ENCODE data around the gene MCM3AP.
"Not testable (repeated sequence)": the region's sequence is repeated elsewhere in the genome, so short reads cannot be mapped to it uniquely, and the experiment has no call there.

MCM3AP gene

DNA sequence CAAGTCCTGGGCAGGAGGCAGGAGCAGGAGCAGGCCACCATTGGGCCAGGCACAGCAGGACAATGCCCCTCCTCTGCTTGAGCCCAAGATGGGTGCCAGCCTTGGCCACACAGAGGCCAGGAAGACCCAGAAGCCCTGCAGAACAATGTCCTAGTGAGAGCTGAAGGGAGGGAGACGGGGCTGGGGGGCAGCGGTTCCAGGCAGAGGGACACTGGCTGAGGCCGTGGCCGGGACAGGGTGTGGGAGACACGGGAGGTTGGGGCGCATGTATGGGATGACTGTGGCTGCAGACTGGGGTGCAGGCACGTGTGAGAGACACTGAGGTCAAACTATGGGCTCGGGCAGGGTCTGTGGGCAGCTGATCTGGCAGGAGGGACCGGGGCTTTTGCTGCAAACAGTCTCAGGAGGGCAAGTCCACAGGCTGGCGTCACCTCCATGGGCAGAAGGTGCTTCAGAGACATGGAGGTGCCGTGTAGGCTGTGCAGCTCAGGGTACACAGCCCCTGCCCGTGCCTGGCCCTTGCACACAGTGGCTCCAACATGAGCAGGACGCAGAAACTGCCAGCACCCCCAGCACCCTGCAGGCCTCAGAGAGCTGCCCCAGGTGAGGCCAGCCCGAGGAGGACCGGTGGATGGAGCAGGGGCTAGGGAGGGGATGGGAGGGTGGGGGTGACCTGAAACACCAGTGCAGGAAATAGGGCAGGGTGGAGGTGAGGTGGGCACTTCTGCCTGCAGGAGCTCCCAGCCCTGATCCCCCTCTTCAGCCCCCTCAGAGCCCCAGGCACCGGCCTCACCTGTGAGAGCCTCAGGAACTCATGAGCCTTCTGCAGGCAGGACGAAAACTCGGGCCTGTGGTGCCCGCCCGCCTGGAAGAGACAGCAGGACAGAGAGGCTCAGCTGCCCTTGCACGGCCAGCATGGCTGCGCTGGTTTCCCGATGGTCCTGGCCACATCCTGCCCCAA lies 76.4 kb downstream of the MCM3AP start:
- Mint-ChIP-seq H3K27me3 (no peaks in the 10 kb centered on the region), H3K9me3 (no peaks in the 10 kb centered on the region), H3K27ac (no peak overlapping the region), H3K4me3 (no peak overlapping the region), H3K4me1 (ENCODE audit: low read depth) (no peaks in the 10 kb centered on the region), H3K36me3 (ENCODE audit: low read depth) (peaks cover 100% of the 10 kb centered on the region)
- intact Hi-C loops (cut with micrococcal nuclease): no loop called here

DNA sequence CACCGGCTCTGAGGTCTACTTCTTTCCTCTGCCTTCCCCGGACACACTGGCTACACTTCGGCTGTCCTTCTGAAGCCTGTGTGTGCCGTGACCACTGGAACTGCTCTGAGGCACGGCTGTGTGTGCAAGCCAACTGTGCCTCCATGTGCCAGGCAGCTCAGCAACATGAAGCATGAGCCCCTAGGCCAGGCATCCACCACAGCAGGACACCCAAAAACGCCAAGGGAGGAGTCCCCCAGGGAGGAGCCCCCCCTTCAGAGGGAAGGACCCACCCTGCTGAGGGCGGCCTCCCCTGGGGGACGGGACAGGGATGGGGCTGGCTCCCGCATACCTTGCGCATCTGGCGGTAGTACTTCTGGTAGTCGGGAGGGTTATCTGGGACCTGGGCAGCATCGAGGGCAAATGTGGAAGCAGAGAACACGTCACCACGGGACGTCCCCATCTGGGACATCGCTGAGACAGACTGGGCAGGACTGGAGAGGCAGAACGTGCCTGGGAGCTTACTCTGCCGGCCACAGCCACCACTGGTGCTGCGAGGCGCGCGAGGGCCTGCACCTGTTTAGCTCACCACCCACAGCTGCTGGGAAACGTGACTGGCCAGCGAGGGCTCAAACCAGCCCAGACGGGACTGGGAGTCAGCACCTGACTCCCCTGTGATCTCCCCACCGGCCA lies 77.4 kb downstream of the MCM3AP start:
- H3K27ac Mint-ChIP-seq: no peak overlapping the region
- no peak overlapping the region for H3K4me3 Mint-ChIP-seq
- intact Hi-C loops (cut with micrococcal nuclease): no loop called here
- no peaks in the 10 kb centered on the region for H3K27me3 Mint-ChIP-seq
- H3K9me3 Mint-ChIP-seq: no peaks in the 10 kb centered on the region
- peaks cover 100% of the 10 kb centered on the region for H3K36me3 Mint-ChIP-seq (ENCODE audit: low read depth)
- H3K4me1 Mint-ChIP-seq (ENCODE audit: low read depth): no peaks in the 10 kb centered on the region

DNA sequence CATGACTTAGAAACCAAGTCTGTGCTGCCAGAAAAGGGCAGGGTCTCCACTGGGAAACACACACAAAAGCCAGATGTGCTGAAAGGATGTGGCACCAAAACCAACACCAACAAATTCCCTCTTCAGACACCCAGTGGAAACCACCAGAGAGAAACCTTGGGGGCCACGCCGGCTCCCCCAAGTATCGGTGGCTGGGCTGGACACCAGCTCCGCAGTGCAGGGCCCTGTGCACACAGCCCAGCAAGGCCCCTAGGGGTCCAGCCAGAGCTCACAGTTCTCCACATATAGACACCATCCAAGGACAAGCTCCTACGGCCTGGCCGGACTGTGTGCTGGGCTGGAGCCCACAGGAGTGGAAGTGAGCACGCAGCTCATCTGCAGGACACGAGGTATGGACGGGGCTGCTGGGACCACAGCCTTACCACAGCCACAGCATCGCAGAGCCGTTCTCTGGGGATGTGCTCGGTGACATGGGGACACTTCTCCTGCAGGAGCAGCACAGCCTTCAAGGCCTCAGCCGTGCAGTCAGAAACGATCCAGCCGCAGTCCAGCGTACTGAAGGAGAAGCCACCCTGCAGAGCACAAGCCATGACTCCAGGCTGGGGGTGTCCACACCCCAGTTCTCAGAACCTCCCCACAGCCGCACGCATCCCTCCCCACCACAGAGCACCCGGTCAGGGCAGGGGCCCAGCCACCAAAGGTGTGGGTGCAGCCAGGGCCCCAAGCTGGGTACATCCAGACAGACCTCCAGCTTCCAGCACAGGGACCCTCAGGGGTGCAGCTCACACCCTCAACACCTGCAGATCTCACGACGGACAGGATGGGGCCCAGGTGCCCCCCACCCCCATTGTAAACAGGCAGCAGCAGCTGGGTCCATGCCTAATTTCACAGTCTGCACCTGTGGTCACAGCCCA lies 78.1 kb downstream of the MCM3AP start:
- Mint-ChIP-seq H3K27ac (no peak overlapping the region), H3K4me3 (no peak overlapping the region), H3K9me3 (no peaks in the 10 kb centered on the region), H3K27me3 (no peaks in the 10 kb centered on the region), H3K4me1 (ENCODE audit: low read depth) (no peaks in the 10 kb centered on the region), H3K36me3 (ENCODE audit: low read depth) (peaks cover 100% of the 10 kb centered on the region)
- intact Hi-C loops (cut with micrococcal nuclease): no loop called here

DNA sequence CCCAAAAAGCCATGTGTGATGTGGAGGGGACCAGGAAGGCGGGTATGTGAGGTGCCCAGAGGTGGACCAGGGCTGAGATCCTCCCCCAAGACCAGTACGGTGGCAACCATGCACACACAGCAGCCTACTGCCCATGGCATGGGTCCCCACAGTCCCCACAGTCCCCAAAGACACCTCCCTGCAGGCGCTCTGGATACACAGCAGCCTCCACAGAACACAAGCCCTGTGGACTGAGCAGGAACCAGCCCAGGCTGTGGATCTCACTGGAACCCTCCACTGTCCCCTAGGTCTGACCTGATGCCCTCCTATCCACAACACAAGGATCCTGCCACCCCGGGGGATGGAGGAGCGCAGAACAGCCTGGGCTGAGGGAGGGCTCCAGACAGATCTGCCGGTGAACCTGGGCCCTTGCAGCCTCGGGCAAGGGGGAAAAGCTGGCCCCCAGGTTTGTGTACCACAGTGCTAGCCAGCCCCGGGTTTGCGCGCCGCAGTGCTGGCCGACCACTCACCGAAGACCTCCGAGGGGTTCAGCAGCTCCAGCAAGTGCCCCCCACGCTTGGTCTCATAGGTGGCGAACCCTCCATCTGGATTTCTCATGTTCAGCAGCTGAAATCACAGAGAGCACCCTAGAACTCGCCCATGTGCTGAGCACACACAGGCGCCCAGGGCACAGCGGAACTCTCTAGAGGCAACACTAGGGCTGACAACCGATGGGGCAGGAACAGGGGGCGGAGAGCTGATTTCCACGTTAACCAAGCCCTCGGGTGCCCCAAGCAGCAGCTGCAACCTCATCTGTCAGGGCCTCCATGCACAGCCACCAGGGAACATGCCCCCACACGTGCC lies 79.0 kb downstream of the MCM3AP start:
- no peaks in the 10 kb centered on the region for H3K9me3 Mint-ChIP-seq
- no peak overlapping the region for H3K27ac Mint-ChIP-seq
- H3K4me1 Mint-ChIP-seq (ENCODE audit: low read depth): no peaks in the 10 kb centered on the region
- peaks cover 91% of the 10 kb centered on the region for H3K36me3 Mint-ChIP-seq (ENCODE audit: low read depth)
- intact Hi-C loops (cut with micrococcal nuclease): no loop called here
- H3K4me3 Mint-ChIP-seq: no peak overlapping the region
- no peaks in the 10 kb centered on the region for H3K27me3 Mint-ChIP-seq

DNA sequence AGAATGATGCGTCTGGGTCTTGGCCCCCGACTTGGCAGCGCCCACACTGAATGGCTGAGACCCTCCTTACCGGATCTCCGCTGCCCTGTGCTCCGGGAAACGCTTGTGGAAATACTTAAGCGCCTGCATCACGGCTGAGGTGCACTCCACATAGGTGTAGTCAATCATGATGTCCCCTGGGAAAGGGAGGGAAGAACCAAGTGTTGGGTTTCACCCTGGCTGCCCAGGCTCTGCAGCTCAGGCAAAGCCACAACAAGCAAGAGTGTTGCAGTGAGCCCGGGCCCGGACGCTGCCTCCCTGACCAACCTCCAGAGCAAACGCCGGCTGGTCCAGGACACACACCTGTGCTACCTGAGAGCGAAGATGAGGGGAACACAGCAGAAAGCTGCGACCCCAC lies 79.6 kb downstream of the MCM3AP start:
- no peaks in the 10 kb centered on the region for H3K4me1 Mint-ChIP-seq (ENCODE audit: low read depth)
- H3K27ac Mint-ChIP-seq: no peak overlapping the region
- intact Hi-C loops (cut with micrococcal nuclease): no loop called here
- peaks cover 88% of the 10 kb centered on the region for H3K36me3 Mint-ChIP-seq (ENCODE audit: low read depth)
- no peaks in the 10 kb centered on the region for H3K27me3 Mint-ChIP-seq
- H3K4me3 Mint-ChIP-seq: no peak overlapping the region
- H3K9me3 Mint-ChIP-seq: no peaks in the 10 kb centered on the region

DNA sequence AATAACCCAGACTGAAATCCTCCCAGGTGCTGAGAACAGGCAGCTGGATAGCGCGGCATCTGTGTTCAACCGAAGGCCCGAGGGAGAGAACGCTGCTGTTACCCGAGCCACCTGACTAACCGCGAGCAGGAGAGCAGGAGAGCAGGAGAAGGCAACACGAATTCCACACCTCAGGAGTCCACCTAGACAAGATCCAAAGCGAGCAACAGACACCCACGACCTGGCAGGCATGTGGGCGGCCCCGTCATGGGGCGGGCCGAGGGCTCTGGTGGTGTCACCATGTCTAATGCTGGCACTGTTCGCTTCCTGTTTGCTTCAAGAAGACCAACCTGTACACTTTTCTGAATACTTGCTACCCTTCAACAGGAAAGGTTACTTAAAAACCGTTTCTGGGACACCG lies 80.2 kb downstream of the MCM3AP start:
- H3K27me3 Mint-ChIP-seq: no peaks in the 10 kb centered on the region
- no peak overlapping the region for H3K4me3 Mint-ChIP-seq
- H3K36me3 Mint-ChIP-seq (ENCODE audit: low read depth): peaks cover 88% of the 10 kb centered on the region
- no peaks in the 10 kb centered on the region for H3K9me3 Mint-ChIP-seq
- H3K4me1 Mint-ChIP-seq (ENCODE audit: low read depth): no peaks in the 10 kb centered on the region
- intact Hi-C loops (cut with micrococcal nuclease): no loop called here
- H3K27ac Mint-ChIP-seq: no peak overlapping the region

DNA sequence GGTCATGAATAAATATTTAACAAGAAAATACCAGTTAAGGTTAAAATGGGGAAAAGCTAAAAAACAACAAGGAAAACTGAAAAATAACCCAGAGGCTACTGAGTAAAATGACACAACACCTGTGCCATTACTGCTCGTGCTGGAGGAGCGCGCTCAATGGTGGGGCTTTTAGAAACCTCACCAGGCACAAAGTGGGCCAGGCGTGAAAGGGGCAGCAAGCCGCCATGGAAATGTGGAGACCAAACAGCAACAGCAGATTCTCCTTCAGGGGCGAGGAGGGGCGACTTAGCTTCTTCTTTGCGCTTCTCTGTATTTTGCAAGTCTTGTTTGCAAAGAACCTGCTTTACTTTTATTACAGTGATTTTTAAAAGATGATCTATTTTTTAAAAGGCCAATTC lies 82.2 kb downstream of the MCM3AP start:
- Mint-ChIP-seq H3K27me3 (no peaks in the 10 kb centered on the region), H3K9me3 (no peaks in the 10 kb centered on the region), H3K4me3 (no peak overlapping the region), H3K4me1 (ENCODE audit: low read depth) (no peaks in the 10 kb centered on the region), H3K27ac (no peak overlapping the region), H3K36me3 (ENCODE audit: low read depth) (peaks cover 87% of the 10 kb centered on the region)
- intact Hi-C loops (cut with micrococcal nuclease): no loop called here

DNA sequence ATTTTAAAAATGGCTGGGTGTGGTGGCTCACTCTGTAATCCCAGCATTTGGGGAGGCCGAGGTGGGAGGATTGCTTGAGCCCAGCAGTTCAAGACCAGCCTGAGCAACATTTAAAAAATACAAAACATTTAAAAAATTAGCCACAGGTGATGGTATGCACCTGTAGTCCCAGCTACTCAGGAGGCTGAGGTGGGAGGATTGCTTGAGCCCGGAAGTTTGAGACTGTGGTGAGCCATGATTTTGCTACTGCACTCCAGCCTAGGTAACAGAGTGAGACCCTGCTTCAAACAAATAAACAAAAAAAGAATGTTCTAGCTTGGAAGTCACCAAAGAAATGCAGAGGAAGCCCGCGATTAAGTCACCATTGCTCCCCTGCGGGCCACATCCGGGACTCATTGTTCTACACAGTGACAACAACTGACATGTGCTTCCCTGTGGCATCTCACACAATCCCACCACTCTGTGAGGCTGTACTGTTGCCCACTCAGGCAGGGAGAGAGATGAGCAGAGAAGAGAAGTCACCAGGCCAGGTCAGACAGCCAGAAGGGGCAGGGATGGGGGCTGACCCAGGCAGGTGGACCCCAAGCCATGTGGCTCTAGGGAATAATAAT lies 82.7 kb downstream of the MCM3AP start:
- H3K9me3 Mint-ChIP-seq: no peaks in the 10 kb centered on the region
- no peaks in the 10 kb centered on the region for H3K4me1 Mint-ChIP-seq (ENCODE audit: low read depth)
- intact Hi-C loops (cut with micrococcal nuclease): no loop called here
- H3K27me3 Mint-ChIP-seq: no peaks in the 10 kb centered on the region
- no peak overlapping the region for H3K4me3 Mint-ChIP-seq
- peaks cover 87% of the 10 kb centered on the region for H3K36me3 Mint-ChIP-seq (ENCODE audit: low read depth)
- no peak overlapping the region for H3K27ac Mint-ChIP-seq

DNA sequence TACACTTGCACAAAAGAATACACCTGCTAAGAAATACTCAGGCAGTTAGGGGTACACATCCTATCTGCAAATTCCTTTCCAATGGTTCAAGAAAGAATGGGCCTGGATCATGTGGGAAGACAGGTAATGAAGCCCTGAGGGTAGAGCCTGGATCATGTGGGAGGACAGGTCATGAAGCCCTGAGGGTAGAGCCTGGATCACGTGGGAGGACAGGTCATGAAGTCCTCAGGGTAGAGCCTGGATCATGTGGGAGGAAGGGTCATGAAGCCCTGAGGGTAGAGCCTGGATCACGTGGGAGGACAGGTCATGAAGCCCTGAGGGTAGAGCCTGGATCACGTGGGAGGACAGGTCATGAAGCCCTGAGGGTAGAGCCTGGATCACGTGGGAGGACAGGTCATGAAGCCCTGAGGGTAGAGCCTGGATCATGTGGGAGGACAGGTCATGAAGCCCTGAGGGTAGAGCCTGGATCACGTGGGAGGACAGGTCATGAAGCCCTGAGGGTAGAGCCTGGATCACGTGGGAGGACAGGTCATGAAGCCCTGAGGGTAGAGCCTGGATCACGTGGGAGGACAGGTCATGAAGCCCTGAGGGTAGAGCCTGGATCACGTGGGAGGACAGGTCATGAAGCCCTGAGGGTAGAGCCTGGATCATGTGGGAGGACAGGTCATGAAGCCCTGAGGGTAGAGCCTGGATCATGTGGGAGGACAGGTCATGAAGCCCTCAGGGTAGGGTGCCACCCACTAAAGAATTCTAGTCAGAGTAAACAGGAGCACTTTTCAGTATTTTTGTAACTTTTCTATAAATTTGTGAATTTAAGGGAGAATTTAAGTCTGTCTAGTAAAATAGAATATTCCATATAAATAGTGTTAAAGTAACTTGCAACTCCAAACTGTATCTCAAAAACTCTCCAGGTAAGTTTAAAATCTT lies 84.3 kb downstream of the MCM3AP start:
- intact Hi-C loops (cut with micrococcal nuclease); H3K27ac Mint-ChIP-seq; H3K27me3 Mint-ChIP-seq; H3K4me1 Mint-ChIP-seq (ENCODE audit: low read depth); H3K9me3 Mint-ChIP-seq; H3K4me3 Mint-ChIP-seq: not testable (repeated sequence)
- peaks cover 87% of the 10 kb centered on the region for H3K36me3 Mint-ChIP-seq (ENCODE audit: low read depth)

DNA sequence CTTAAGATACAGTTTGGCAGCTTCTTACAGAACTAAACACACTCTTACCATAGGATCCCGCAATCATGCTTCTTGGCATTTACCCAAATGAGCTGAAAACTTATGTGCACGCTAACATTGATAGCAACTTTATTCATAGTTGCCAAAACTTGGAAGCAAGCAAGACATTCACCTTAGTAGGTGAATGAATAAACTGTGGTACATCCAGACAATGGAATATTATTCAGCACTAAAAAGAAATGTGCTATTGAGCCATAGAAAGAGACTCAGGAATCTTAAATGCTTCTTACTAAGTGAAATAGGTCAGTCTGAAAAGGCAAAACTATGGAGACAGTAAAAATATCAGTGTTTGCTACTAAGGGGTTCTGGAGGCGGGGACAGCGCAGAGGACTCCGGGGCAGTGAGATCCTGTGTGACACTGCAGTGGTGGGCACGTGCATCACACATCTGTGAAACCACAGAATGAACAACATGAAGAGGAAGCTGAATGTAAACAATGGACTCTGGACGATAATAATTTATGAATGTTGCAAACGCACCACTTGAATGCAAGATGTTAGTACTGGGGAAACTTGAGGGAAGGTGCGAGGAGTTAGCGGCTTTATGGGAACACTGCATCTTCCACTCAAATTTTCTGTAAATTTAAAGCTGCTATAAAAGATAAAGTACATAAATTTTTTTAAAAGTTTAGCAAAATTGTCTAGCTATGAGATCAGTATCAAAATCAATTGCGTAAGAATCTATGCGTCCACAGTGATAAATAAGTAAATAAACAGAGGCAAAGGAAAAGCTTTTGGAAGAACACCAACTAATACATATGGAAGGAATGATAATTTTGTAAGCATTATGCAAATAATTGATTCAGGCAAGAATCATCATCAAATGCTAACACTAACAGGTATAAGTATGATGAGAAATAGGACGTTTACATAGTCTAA lies 85.7 kb downstream of the MCM3AP start:
- H3K4me3 Mint-ChIP-seq: no peak overlapping the region
- intact Hi-C loops (cut with micrococcal nuclease): no loop called here
- H3K27ac Mint-ChIP-seq: no peak overlapping the region
- no peaks in the 10 kb centered on the region for H3K9me3 Mint-ChIP-seq
- H3K27me3 Mint-ChIP-seq: no peaks in the 10 kb centered on the region
- H3K36me3 Mint-ChIP-seq (ENCODE audit: low read depth): peaks cover 87% of the 10 kb centered on the region
- no peaks in the 10 kb centered on the region for H3K4me1 Mint-ChIP-seq (ENCODE audit: low read depth)

DNA sequence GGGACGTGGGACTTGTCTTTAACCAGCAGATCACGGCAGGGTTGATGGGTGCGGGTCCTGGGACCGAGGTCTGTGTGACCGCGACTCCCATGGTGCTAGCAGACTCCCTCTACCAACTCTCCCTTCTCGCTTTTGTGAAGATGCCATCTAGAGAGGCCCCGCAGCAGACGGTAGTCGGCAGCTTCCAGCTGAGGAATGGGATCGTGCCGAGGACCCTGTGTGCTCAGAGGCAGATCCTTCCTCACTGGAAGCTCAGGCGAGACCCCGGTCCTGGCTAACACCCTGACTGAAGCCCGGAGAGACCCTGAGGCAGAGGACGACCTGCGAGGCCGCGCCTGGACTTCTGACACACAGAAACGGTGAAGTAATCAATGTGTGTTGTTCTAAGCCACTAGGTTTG lies 88.7 kb downstream of the MCM3AP start:
- H3K4me3 Mint-ChIP-seq: no peak overlapping the region
- no peaks in the 10 kb centered on the region for H3K27me3 Mint-ChIP-seq
- intact Hi-C loops (cut with micrococcal nuclease): no loop called here
- H3K4me1 Mint-ChIP-seq (ENCODE audit: low read depth): no peaks in the 10 kb centered on the region
- H3K9me3 Mint-ChIP-seq: no peaks in the 10 kb centered on the region
- H3K36me3 Mint-ChIP-seq (ENCODE audit: low read depth): peaks cover 86% of the 10 kb centered on the region
- no peak overlapping the region for H3K27ac Mint-ChIP-seq

Data from dendritic cell treated with granulocyte-macrophage colony-stimulating factor and Interleukin-4, amounts not matched to agents 40 ng/mL and 50 ng/mL, for 4 days (primary cell).